HCT116 (cell line): ENCODE measurements around the gene NOX4. TPM values are rescaled to one million over a fixed set of nuclear protein-coding genes. Genes with fewer than 3 reads are reported as not detected.

Experiments used
- ATAC-seq: fragments of 200-7000 bp; cut with Tn5 transposase; 2 replicates; pipeline ENCODE4 v1.9.1; 2020; ENCODE audit warnings: mild to moderate bottlenecking, moderate library complexity
- BruUV-seq: library from RNA; stranded (reverse); fragments of 400-500 nt; replicated peaks from 2 replicates; lab custom pipeline; 2021; lab: Mats Ljungman, UMichigan
- CTCF ChIA-PET: fragments of 300-600 bp; sonication (Branson Sonifier 250); formaldehyde crosslinking; loops from one replicate; lab custom pipeline; 2021; ENCODE audit warnings: antibody characterized with exemption; lab: Charles Lee
- POLR2A ChIA-PET: fragments of 300-600, 350-600 bp; sonication (Branson Sonifier 250); formaldehyde crosslinking; loops from one replicate; lab custom pipeline; 2021; ENCODE audit warnings: antibody characterized with exemption; lab: Charles Lee
- RAD21 ChIA-PET, 2 experiments: fragments of 300-600 bp; sonication (Branson Sonifier 250); formaldehyde crosslinking; loops; one replicate each; lab custom pipeline; 2023; ENCODE audit warnings: low total read pairs in 2 of 2; ENCODE audit not compliant: uncharacterized antibody in 2 of 2, unreplicated experiment in 2 of 2, low non-redundant PET in 1 of 2; lab: Charles Lee
- DNase-seq: peaks from one replicate; pipeline ENCODE4 v3.0.0-alpha.2; 2010; ENCODE audit warnings: low read depth, low spot score
- H2AFZ ChIP-seq: fragments of 200-600 bp; shearing (Covaris generic), sonication (generic); 2 replicates; pipeline ENCODE4 v1.6.1; 2017; ENCODE audit warnings: low read depth, mixed run types, mixed read lengths, antibody characterized with exemption, low read length; ENCODE audit not compliant: poor library complexity, severe bottlenecking
- H3K27ac ChIP-seq: 2 replicates; pipeline ENCODE4 v1.5.1; 2012; ENCODE audit warnings: low read depth, low read length
- H3K27me3 ChIP-seq: fragments of 200-600 bp; sonication (generic); 2 replicates; pipeline ENCODE4 v1.6.1; 2016; ENCODE audit warnings: mixed run types, low read length, mixed read lengths; ENCODE audit not compliant: insufficient read depth
- H3K36me3 ChIP-seq, 2 experiments: fragments of 200-500 bp in 1 of 2; fragments of 200-600 bp in 1 of 2; sonication (Bioruptor generic) in 1 of 2; sonication (generic) in 1 of 2; 2 replicates each; pipeline versions ENCODE4 v1.5.1 to v1.6.1; 2014 to 2016; ENCODE audit warnings: low read length in 2 of 2, inconsistent platforms in 1 of 2, mixed read lengths in 1 of 2, mixed run types in 1 of 2; ENCODE audit not compliant: insufficient read depth in 2 of 2, control insufficient read depth in 1 of 2
- H3K4me1 ChIP-seq, 2 experiments: fragments of 200-600 bp in 1 of 2; sonication (generic) in 1 of 2; 2 replicates each; pipeline versions ENCODE4 v1.5.1 to v1.6.1; 2012 to 2017; ENCODE audit warnings: low read length in 2 of 2, inconsistent platforms in 1 of 2, mild to moderate bottlenecking in 1 of 2, mixed read lengths in 1 of 2, mixed run types in 1 of 2, moderate library complexity in 1 of 2; ENCODE audit not compliant: insufficient read depth in 2 of 2, control insufficient read depth in 1 of 2
- H3K4me2 ChIP-seq: fragments of 200-600 bp; sonication (generic); 2 replicates; pipeline ENCODE4 v1.6.1; 2017; ENCODE audit warnings: mixed run types, low read length, mixed read lengths
- H3K4me3 ChIP-seq, 2 experiments: fragments of 200-600 bp in 1 of 2; sonication (generic) in 1 of 2; replicated peaks in 1 of 2; 2 replicates each; pipeline ENCODE4 v1.5.1; 2011 to 2016; ENCODE audit warnings: low read length in 2 of 2, control low read depth in 1 of 2, low read depth in 1 of 2, mild to moderate bottlenecking in 1 of 2, mixed read lengths in 1 of 2, mixed run types in 1 of 2
- H3K79me2 ChIP-seq: fragments of 200-600 bp; sonication (generic); 2 replicates; pipeline ENCODE4 v1.6.1; 2017; ENCODE audit warnings: mild to moderate bottlenecking, mixed run types, low read length, moderate library complexity, mixed read lengths; ENCODE audit not compliant: insufficient read depth
- H3K9ac ChIP-seq: fragments of 200-600 bp; sonication (generic); 2 replicates; pipeline ENCODE4 v1.6.1; 2016; ENCODE audit warnings: low read length, mixed read lengths
- H3K9me2 ChIP-seq: fragments of 200-600 bp; sonication (generic), shearing (Covaris generic); 2 replicates; pipeline ENCODE4 v1.6.1; 2017; ENCODE audit warnings: mixed run types, mild to moderate bottlenecking, moderate library complexity; ENCODE audit not compliant: insufficient read depth
- H3K9me3 ChIP-seq, 2 experiments: fragments of 200-500 bp in 1 of 2; fragments of 200-600 bp in 1 of 2; sonication (Bioruptor generic) in 1 of 2; sonication (generic) in 1 of 2; 2 replicates each; pipeline ENCODE4 v1.6.1; 2014 to 2017; ENCODE audit warnings: low read length in 2 of 2, mixed read lengths in 2 of 2, inconsistent platforms in 1 of 2, low read depth in 1 of 2, mild to moderate bottlenecking in 1 of 2, mixed run types in 1 of 2, moderate library complexity in 1 of 2; ENCODE audit not compliant: control insufficient read depth in 1 of 2, insufficient read depth in 1 of 2
- H4K20me1 ChIP-seq: fragments of 200-600 bp; sonication (generic), shearing (Covaris generic); 2 replicates; pipeline ENCODE4 v1.6.1; 2017; ENCODE audit warnings: mixed run types, mild to moderate bottlenecking, moderate library complexity; ENCODE audit not compliant: insufficient read depth
- CBX3 ChIP-seq: IDR thresholded peaks from 2 replicates; pipeline ENCODE4 v1.6.1; 2012; ENCODE audit warnings: low read depth
- EGR1 ChIP-seq: IDR thresholded peaks from 2 replicates; pipeline ENCODE4 v1.6.1; 2012; ENCODE audit warnings: low read depth
- FOSL1 ChIP-seq: IDR thresholded peaks from 2 replicates; pipeline ENCODE4 v1.6.1; 2012; ENCODE audit warnings: low read depth
- JUND ChIP-seq: IDR thresholded peaks from 2 replicates; pipeline ENCODE4 v1.6.1; 2012
- SP1 ChIP-seq: IDR thresholded peaks from 2 replicates; pipeline ENCODE4 v1.6.1; 2012; ENCODE audit warnings: low read depth
- SRF ChIP-seq: IDR thresholded peaks from 2 replicates; pipeline ENCODE4 v1.6.1; 2012; ENCODE audit warnings: low read depth
- TCF7L2 ChIP-seq: IDR thresholded peaks from 2 replicates; pipeline ENCODE4 v1.7.0; 2011; ENCODE audit warnings: borderline replicate concordance, inconsistent platforms; ENCODE audit not compliant: insufficient read depth, insufficient read length; ENCODE audit errors: extremely low read depth
- ZFX ChIP-seq: fragments of 450-650 bp; IDR thresholded peaks from 2 replicates; pipeline ENCODE4 v1.6.1; 2017
- ZNF274 ChIP-seq: fragments of 200-500 bp; sonication (Bioruptor generic); IDR thresholded peaks from 2 replicates; pipeline ENCODE4 v1.6.1; 2014; ENCODE audit warnings: mild to moderate bottlenecking, low read depth, low read length, inconsistent platforms
- intact Hi-C: fragments of 100-400 bp; cut with micrococcal nuclease; formaldehyde crosslinking; loops from 2 replicates; pipeline ENCODE4 v1.10.0; 2022
- total RNA-seq: library from RNA; stranded (reverse); gene quantifications from one replicate; pipeline ENCODE4 v1.2.1, GENCODE V29; 2021; ENCODE audit not compliant: unreplicated experiment
- TF ChIP-seq, protein P1 (sequence below), 3 experiments: fragments of 200-600 bp in 1 of 3; sonication (generic) in 1 of 3; IDR thresholded peaks in 2 of 3; conservative IDR thresholded peaks in 1 of 3; 2 replicates each; pipeline ENCODE4 v1.5.1; 2012 to 2017; ENCODE audit warnings: low read depth in 2 of 3, low read length in 2 of 3, antibody characterized with exemption in 1 of 3, borderline replicate concordance in 1 of 3, control low read depth in 1 of 3, mild to moderate bottlenecking in 1 of 3, mixed read lengths in 1 of 3, mixed run types in 1 of 3, moderate library complexity in 1 of 3; ENCODE audit not compliant: insufficient read depth in 1 of 3
- TF ChIP-seq, protein P2 (sequence below): IDR thresholded peaks from 2 replicates; pipeline ENCODE4 v1.6.1; 2012
- TF ChIP-seq, protein P3 (sequence below): IDR thresholded peaks from 2 replicates; pipeline ENCODE4 v1.6.1; 2011; ENCODE audit warnings: mild to moderate bottlenecking, low read length, moderate library complexity; ENCODE audit not compliant: insufficient replicate concordance; ENCODE audit errors: extremely low read depth

Gene NOX4
- total RNA-seq, 1 experiment from 2014 or later = not detected

DNA sequence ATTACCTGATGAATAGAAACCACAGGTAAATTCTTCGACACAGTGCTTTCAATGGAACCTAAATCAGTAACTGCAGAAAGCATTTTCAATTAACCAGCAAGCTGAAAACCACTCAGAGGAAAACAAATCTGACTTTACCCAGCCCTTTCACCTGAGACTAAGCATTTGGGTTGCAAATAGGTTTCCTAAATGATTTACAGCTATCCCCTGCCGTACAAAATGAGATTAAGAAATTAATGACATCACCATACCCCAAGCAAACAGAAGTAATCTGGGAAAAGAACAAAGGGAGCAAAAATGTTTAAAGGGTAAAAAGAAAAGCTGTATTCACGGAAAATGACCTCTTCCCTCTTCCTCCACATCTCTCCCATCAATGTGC is 584 bp downstream of the NOX4 start (continued):
- TF ChIP-seq, protein P1, sequence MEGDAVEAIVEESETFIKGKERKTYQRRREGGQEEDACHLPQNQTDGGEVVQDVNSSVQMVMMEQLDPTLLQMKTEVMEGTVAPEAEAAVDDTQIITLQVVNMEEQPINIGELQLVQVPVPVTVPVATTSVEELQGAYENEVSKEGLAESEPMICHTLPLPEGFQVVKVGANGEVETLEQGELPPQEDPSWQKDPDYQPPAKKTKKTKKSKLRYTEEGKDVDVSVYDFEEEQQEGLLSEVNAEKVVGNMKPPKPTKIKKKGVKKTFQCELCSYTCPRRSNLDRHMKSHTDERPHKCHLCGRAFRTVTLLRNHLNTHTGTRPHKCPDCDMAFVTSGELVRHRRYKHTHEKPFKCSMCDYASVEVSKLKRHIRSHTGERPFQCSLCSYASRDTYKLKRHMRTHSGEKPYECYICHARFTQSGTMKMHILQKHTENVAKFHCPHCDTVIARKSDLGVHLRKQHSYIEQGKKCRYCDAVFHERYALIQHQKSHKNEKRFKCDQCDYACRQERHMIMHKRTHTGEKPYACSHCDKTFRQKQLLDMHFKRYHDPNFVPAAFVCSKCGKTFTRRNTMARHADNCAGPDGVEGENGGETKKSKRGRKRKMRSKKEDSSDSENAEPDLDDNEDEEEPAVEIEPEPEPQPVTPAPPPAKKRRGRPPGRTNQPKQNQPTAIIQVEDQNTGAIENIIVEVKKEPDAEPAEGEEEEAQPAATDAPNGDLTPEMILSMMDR (IDR thresholded peaks at IDR 0.05 in 2 of 3, conservative IDR thresholded peaks at IDR 0.05 in 1 of 3; ENCODE audit: borderline replicate concordance in 1 of 3, insufficient read depth in 1 of 3, low read depth in 2 of 3, low read length in 2 of 3) = no peak

DNA sequence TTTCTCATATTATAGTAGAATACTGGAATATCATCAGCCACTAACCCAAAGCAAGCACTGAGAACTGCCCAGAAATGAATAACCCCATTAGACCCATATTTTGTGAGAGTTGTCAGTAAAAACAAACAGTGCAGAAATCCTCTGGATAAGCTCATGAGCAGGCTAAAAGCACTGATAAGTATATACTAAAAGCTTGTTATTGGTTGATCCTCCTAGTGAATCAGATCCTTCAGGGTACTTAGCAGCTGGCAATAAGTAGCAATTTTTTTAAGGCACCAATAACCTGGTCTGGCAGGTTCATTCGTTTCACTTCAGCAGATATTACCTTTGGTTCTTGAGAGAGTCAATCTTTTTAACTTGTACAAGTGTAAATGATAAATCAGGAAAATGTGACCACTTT is 1.2 kb downstream of the NOX4 start:
- Histone ChIP-seq H3K9ac (no peak overlapping the region), H2AFZ (no peak overlapping the region), H3K36me3 (no peaks in the 10 kb centered on the region), H3K79me2 (no peaks in the 10 kb centered on the region), H3K4me3 (no peak overlapping the region), H4K20me1 (no peaks in the 10 kb centered on the region; the same call in 1 of the 2 replicates), H3K27me3 (peaks cover 13% of the 10 kb centered on the region; the same call in 1 of the 2 replicates), H3K4me2 (no peak overlapping the region), H3K27ac (no peak overlapping the region), H3K4me1 (no peaks in the 10 kb centered on the region)
- ChIA-PET CTCF (interaction anchor here (1.4 kb wide), 1 partner anchor 9 kb away, joined by 6 read pairs; no protein-coding TSS in a partner anchor), POLR2A (no interaction called here), RAD21 (no interaction called here)
- intact Hi-C loops = loop anchor here (10.0 kb wide), 1 partner anchor 125 kb away; no protein-coding TSS in a partner anchor
- DNase-seq (no peak), ATAC-seq (no peak)
- no TSS peak for BruUV-seq
- TF ChIP-seq, protein P2, sequence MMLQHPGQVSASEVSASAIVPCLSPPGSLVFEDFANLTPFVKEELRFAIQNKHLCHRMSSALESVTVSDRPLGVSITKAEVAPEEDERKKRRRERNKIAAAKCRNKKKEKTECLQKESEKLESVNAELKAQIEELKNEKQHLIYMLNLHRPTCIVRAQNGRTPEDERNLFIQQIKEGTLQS = no peak
- TF ChIP-seq TCF7L2 = no peak
- no peak for TF ChIP-seq FOSL1
- no peak for TF ChIP-seq SP1
- TF ChIP-seq SRF = no peak
- TF ChIP-seq EGR1 = no peak
- TF ChIP-seq ZNF274 = no peak
- no peak for TF ChIP-seq JUND
- no peak for TF ChIP-seq ZFX
- TF ChIP-seq, protein P1 (IDR thresholded peaks at IDR 0.05 in 2 of 3, conservative IDR thresholded peaks at IDR 0.05 in 1 of 3; ENCODE audit: borderline replicate concordance in 1 of 3, insufficient read depth in 1 of 3, low read depth in 2 of 3, low read length in 2 of 3) = no peak
- no peak for TF ChIP-seq CBX3
- TF ChIP-seq, protein P3, sequence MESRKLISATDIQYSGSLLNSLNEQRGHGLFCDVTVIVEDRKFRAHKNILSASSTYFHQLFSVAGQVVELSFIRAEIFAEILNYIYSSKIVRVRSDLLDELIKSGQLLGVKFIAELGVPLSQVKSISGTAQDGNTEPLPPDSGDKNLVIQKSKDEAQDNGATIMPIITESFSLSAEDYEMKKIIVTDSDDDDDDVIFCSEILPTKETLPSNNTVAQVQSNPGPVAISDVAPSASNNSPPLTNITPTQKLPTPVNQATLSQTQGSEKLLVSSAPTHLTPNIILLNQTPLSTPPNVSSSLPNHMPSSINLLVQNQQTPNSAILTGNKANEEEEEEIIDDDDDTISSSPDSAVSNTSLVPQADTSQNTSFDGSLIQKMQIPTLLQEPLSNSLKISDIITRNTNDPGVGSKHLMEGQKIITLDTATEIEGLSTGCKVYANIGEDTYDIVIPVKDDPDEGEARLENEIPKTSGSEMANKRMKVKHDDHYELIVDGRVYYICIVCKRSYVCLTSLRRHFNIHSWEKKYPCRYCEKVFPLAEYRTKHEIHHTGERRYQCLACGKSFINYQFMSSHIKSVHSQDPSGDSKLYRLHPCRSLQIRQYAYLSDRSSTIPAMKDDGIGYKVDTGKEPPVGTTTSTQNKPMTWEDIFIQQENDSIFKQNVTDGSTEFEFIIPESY = no peak
- TF ChIP-seq, all 23 proteins: peak for 0
- Histone ChIP-seq H3K9me2 (no peaks in the 10 kb centered on the region), H3K9me3 (no peaks in the 10 kb centered on the region)
